Inferior parietal cortex (tissue), 1 donor: Measurements from ENCODE around the gene BID.
A peak's percentile ranks its signal among the peaks of the same experiment; 100 is the strongest.

ENCODE experiments used
- DNase-seq: peaks from one replicate; pipeline ENCODE4 v3.0.0-alpha.2; 2016; ENCODE audit errors: extremely low spot score

The BID gene

GRCh38 chr22:17738386-17739128 lies 35.7 kb downstream of the BID start:
- no peak for DNase-seq

GRCh38 chr22:17734187-17734586 lies 40.1 kb downstream of the BID start:
- no peak for DNase-seq

GRCh38 chr22:17733466-17733865 lies 40.8 kb downstream of the BID start:
- no peak for DNase-seq

- DNase-seq: no peak
These were observed 41.9 kb downstream of the BID start for GRCh38 chr22:17732251-17732854.

GRCh38 chr22:17729561-17729960 lies 44.7 kb downstream of the BID start:
- DNase-seq: no peak

GRCh38 chr22:17728786-17729185 lies 45.5 kb downstream of the BID start:
- DNase-seq: no peak

GRCh38 chr22:17726928-17727897 lies 47.1 kb downstream of the BID start:
- DNase-seq: no peak

- DNase-seq: no peak
These were observed 48.0 kb downstream of the BID start for GRCh38 chr22:17726006-17726927.

GRCh38 chr22:17725500-17725796 lies 48.8 kb downstream of the BID start:
- no peak for DNase-seq

GRCh38 chr22:17724678-17725499 lies 49.4 kb downstream of the BID start:
- DNase-seq: peak; percentile 38

- DNase-seq: no peak
These were observed 50.0 kb downstream of the BID start for GRCh38 chr22:17724241-17724640.

- no peak for DNase-seq
These were observed 54.4 kb downstream of the BID start for GRCh38 chr22:17719911-17720310.

- DNase-seq: no peak
These were observed 56.6 kb downstream of the BID start for GRCh38 chr22:17717708-17718107.

GRCh38 chr22:17716529-17716928 lies 57.7 kb downstream of the BID start:
- DNase-seq: no peak

GRCh38 chr22:17712441-17712840 lies 61.8 kb downstream of the BID start:
- DNase-seq: no peak

- no peak for DNase-seq
These were observed 64.2 kb downstream of the BID start for GRCh38 chr22:17710023-17710422.

GRCh38 chr22:17707526-17707925 lies 66.7 kb downstream of the BID start:
- no peak for DNase-seq

- no peak for DNase-seq
These were observed 67.3 kb downstream of the BID start for GRCh38 chr22:17706947-17707346.

- DNase-seq: peak; percentile 70
These were observed 68.0 kb downstream of the BID start for GRCh38 chr22:17705951-17706900.
